GM18873 (cell line): Measurements from ENCODE around the gene OR6C70.
"Not testable (repeated sequence)": the region's sequence is repeated elsewhere in the genome, so short reads cannot be mapped to it uniquely, and the experiment has no call there.

Experiments
- ATAC-seq: cut with Tn5 transposase; IDR thresholded peaks from one replicate; pipeline ENCODE4 v1.9.1; 2021; ENCODE audit warnings: mild to moderate bottlenecking, moderate library complexity, moderate number of reproducible peaks; ENCODE audit not compliant: unreplicated experiment, low FRiP score

The OR6C70 gene

DNA sequence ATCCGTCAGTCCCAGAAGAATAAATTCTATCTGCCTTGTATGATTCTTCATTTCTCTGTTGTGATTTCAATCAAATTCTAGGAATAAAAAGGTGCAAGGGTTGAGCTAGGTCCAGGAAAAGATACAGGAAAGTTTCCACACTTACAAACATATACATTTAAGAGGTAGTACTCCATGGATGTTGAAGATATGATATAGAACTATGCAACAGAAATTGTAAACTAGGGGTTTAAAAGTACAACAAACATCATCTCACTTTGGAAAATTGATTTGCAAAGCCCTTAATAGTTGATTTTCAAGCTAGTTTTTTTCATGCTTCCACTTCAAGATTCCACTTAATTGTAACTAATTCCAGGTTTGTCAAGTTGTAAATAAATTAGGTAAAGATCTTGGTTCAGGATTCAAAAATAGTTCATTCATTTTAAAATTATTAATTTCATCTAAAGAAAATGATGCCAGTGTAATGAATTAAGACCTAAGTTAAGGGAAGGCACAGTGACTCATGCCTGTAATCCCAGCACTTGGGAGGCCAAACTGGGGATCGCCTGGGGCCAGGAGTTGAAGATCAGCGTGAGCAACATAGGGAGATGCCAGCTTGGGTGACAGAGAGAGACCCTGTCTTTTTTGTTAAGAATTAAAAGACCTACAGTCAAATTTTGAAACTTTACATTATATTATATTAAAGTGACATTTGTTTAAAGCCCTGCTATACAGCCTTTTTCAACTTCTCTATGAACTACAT lies at the start of gene OR6C70:
TSS of gene OR6C70 (minus strand) at position 51 of the 742 bp plus-strand sequence. CDS start at position 51, 0 bp downstream.
- no peak for ATAC-seq

DNA sequence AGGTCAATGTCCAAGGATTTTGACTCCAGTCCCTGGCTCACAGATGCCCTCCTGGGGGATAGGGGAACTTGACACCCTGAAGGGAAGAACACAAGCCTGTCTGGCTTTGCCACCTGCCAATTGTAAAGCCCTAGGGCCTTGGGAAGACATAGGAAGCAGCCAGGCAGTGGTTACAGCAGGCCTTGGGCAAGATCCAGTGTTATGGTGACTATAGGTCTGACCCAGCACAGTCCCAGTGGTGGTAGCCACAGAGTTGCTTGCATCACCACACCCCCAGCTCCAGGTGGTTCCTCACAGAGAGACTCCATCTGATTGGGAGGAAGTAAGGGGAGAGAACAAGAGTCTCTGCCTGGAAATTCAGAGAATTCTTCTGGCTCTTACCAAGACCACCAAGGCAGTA lies 46.5 kb upstream of the OR6C70 start:
- no peak for ATAC-seq

DNA sequence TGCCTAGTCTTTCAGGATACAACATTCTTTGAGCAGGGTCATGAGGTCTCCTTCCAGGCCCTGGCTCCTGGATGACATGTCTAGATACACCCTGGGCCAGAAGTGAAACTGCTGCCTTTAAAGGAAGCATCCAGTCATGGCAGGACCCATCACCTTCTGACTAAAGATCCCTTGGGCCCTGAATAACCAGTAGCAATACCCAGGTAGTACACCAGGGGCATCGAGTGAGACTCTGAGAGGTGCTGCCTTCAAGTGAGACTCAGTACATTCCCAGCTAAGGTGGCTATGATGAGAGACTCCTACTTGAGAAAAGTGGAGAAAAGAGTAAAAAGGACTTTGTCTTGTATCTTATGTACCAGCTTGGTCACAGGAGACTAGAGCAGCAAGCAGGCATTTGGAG lies 45.8 kb upstream of the OR6C70 start:
- ATAC-seq = no peak

- ATAC-seq = no peak
Observed at GRCh38 chr12:55501601-55502000, 31.7 kb upstream of the OR6C70 start.

DNA sequence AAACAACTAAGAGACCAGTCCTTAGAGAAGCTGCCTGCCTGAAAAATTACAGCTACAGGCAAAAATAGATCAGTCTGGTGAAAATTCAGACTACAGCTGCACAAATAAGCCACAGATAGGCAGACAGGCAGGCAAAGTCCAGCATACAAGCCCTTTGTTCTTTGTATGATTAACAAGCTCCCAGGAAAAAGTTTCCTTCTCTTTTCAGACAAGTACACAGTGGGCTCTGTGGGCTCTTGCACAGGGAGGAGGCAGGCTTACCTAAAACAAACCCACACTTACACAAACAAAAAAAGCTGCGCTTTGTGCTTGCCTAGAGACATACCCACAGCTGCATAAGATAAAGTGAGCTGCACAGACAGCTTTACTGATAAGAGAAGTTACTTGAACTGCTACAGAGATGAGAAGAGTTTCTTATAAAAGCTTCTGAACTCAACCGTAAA lies 29.9 kb upstream of the OR6C70 start:
- no peak for ATAC-seq

- ATAC-seq = no peak
Observed at GRCh38 chr12:55499231-55499630, 29.3 kb upstream of the OR6C70 start.

DNA sequence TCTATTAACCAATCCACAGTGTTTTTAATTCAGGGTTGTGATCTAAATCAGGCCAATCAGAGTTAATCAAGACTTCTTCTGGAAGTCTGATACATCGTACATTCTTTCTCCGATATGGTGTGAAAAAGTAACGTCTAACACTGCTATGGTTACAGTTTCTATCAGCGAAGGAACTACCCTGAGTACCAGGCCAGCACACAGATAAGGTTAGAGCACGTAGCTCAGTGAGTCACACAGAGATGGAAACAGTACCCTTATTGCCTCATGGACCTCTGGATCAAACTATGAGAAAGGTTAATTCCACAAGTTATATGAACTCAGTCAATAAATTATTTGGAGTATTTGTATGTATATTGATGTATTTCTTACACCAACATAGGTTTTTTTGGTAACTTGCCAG lies 25.6 kb upstream of the OR6C70 start:
- no peak for ATAC-seq

- ATAC-seq = no peak
Observed at GRCh38 chr12:55492078-55492477, 22.1 kb upstream of the OR6C70 start, which contains the start of gene OR6C68. Gene OR6C68 (plus strand): TSS chr12:55492378. CDS start chr12:55492378, 0 bp downstream.

DNA sequence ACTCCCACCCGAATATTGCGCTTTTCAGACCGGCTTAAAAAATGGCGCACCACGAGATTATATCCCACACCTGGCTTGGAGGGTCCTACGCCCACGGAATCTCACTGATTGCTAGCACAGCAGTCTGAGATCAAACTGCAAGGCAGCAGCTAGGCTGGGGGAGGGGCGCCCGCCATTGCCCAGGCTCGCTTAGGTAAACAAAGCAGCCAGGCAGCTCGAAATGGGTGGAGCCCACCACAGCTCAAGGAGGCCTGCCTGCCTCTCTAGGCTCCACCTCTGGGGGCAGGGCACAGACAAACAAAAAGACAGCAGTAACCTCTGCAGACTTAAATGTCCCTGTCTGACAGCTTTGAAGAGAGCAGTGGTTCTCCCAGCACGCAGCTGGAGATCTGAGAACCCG lies 14.3 kb upstream of the OR6C70 start:
- not testable (repeated sequence) for ATAC-seq

DNA sequence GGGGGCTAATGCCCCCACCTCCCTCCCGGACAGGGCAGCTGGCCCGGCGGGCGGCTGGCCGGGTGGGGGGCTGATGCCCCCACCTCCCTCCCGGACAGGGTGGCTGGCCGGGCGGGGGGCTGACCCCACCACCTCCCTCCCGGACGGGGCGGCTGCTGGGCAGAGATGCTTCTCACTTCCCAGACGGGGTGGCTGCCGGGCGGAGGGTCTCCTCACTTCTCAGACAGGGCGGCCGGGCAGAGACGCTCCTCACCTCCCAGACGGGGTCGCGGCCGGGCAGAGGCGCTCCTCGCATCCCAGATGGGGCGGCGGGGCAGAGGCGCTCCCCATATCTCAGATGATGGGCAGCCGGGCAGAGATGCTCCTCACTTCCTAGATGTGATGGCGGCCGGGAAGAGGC lies 9.2 kb upstream of the OR6C70 start:
- not testable (repeated sequence) for ATAC-seq

DNA sequence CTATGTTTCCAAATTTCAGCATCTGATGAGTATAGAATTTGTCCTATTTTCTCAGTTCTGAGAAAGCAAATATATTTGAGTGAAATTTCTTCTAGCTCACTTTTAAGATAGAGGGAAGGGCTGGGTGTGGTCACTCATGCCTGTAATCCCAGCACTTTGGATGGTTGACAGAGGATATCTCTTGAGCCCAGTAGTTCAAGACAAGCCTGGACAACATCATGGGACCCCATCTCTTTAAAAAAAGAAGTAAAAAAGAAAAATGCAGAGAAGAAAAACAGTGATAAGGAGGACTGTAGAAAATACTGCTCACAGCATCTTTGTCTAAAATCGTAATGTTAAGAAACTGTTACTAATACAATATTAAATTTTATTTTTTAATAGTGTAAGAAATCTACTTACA lies 2.3 kb upstream of the OR6C70 start:
- ATAC-seq = no peak

DNA sequence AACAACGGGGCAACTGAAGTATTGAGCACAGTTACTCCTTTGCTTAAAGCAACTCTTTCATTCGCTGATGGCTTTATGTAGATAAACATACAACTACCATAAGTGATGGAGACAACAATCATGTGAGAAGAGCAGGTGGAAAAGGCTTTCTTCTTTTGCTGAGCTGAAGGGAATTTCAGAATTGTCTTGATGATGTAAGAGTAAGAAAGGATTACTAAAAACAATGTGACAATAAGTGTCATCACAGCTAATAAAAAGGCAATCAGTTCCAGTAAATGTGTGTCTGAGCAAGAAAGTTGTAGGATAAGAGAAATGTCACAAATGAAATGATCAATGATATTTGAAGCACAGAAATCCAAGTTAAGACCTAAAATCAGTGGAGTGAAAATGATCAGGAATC lies 647 bp downstream of the OR6C70 start:
- no peak for ATAC-seq

- no peak for ATAC-seq
Observed at GRCh38 chr12:55467836-55468235, 2.1 kb downstream of the OR6C70 start.

DNA sequence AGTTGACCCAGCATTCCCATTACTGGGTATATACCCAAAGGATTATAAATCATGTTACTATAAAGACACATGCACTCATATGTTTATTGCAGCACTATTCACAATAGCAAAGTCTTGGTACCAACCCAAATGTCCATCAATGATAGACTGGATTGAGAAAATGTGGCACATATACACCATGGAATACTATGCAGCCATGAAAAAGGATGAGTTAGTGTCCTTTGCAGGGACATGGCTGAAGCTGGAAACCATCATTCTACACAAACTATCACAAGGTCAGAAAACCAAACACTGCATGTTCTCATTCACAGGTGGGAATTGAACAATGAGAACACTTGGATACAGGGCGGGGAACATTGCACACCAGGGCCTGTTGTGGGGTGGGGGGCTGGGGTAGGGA lies 5.0 kb downstream of the OR6C70 start:
- ATAC-seq = not testable (repeated sequence)

GRCh38 chr12:55448825-55449224 lies 21.1 kb downstream of the OR6C70 start:
- no peak for ATAC-seq

GRCh38 chr12:55446326-55446725 lies 23.6 kb downstream of the OR6C70 start:
- no peak for ATAC-seq

GRCh38 chr12:55445357-55445756 lies 24.6 kb downstream of the OR6C70 start:
- ATAC-seq = no peak

- no peak for ATAC-seq
Observed at GRCh38 chr12:55443776-55444175, 26.2 kb downstream of the OR6C70 start, which contains the start of gene OR6C2. Gene OR6C2 (plus strand): TSS chr12:55444076. CDS start chr12:55452214, 8,138 bp downstream.

DNA sequence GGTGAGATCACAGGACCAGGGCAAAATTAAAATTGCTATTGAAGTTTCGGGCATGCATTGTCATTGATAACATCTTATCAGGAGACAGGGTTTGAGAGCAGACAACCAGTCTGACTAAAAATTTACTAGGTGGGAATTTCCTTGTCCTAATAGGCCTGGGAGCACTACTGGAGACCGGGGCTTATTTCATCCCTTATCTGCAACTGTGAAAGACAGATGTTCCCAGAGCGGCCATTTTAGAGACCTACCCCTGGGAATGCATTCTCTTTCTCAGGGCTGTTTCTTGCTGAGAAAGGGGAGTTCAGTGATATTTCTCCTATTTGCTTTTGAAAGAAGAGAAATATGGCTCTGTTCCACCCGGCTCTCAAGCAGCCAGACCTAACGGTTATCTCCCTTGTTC lies 28.7 kb downstream of the OR6C70 start:
- not testable (repeated sequence) for ATAC-seq

DNA sequence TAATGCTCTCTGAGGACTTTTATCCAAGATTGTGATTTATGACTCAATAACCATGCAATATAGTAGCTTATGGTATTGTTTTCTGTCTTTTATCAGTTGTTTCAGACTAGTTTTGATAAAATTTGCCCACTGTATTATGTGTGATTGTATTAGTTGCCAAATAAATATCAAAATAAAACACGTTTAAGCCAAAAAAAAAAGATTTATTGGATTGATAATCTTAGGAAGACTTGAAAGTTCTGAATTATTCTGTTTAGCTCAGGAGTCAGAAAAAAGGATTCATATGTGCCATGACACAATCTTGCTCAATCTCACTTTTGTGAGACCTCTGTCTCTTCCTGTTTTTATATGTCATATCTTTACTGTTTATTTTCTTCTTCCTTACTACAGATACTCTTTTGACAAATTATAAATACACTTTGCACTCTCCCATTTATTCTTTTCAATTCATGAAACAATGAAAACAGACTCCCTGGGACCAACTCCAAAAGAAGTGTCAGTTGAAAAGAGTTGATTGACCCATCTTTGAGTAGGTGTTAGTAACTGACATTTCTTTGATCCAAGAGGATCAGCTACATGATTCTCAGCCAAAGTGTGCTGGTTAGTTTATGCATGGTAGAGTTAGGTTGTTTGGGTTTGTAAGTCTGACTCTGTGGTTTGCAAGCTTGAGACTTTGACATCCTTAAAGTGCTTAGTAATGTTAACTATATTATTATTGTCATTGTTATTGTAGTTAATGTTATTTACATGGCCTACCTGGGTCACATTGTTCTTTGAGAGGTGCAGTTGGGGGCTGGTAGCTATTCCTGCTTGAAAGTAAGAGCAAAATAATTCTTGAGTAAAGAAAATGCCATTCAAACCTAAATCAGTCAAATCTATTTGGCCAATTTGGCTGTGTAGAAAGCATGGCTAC lies 41.4 kb downstream of the OR6C70 start:
- ATAC-seq = no peak

- no peak for ATAC-seq
Observed at GRCh38 chr12:55425954-55426353, 44.0 kb downstream of the OR6C70 start, which contains the start of gene OR6C76. Gene OR6C76 (plus strand): TSS chr12:55426254. CDS start chr12:55426254, 0 bp downstream.
